Stomach (tissue), 9 donors: ENCODE measurements around the gene CNTNAP4. TPM values are rescaled to one million over a fixed set of nuclear protein-coding genes. Genes with fewer than 3 reads are reported as not detected.

Experiments
- DNase-seq, 2 donors: peaks; one replicate each; pipeline versions ENCODE4 v3.0.0 to v3.0.0-alpha.2; 2013 to 2019
- H3K27ac ChIP-seq, 5 donors: fragments of 200-600 bp in 4 of 5; sonication (generic) in 4 of 5; one replicate each; pipeline ENCODE4 v1.5.1; 2013 to 2019; ENCODE audit warnings: mild to moderate bottlenecking in 1 of 5, moderate library complexity in 1 of 5
- H3K27me3 ChIP-seq, 3 donors: fragments of 200-600 bp; sonication (generic); one replicate each; pipeline ENCODE4 v1.5.1; 2017 to 2019; ENCODE audit warnings: mixed run types in 1 of 3
- H3K36me3 ChIP-seq, 4 donors: fragments of 200-600 bp; sonication (generic); 1 replicate in 3 of 4; 2 replicates in 1 of 4; pipeline ENCODE4 v1.5.1; 2016 to 2019
- H3K4me1 ChIP-seq, 4 donors: fragments of 200-600 bp; sonication (generic); one replicate each; pipeline ENCODE4 v1.5.1; 2016 to 2019
- H3K4me3 ChIP-seq, 4 donors: fragments of 200-600 bp; sonication (generic) in 3 of 4; one replicate each; pipeline ENCODE4 v1.5.1; 2016 to 2019; ENCODE audit warnings: mild to moderate bottlenecking in 1 of 4
- H3K9me3 ChIP-seq, 4 donors: fragments of 200-600 bp; sonication (generic); one replicate each; pipeline ENCODE4 v1.5.1; 2016 to 2019
- CTCF ChIP-seq, 7 experiments: fragments of 450-650 bp in 4 of 7; fragments of 200-600 bp in 3 of 7; sonication (generic) in 3 of 7; IDR thresholded peaks; one replicate each; pipeline ENCODE4 v1.5.1; 2016 to 2019; ENCODE audit warnings: antibody characterized with exemption in 7 of 7, control low read depth in 2 of 7, mild to moderate bottlenecking in 1 of 7
- EP300 ChIP-seq: sonication (generic); formaldehyde crosslinking; IDR thresholded peaks from one replicate; pipeline ENCODE4 v1.6.1; 2017; ENCODE audit warnings: antibody characterized with exemption
- POLR2A ChIP-seq, 4 donors: fragments of 450-650 bp; IDR thresholded peaks; one replicate each; pipeline ENCODE4 v1.6.1; 2016; ENCODE audit warnings: antibody characterized with exemption in 4 of 4, control low read depth in 2 of 4, mild to moderate bottlenecking in 1 of 4, moderate library complexity in 1 of 4
- POLR2AphosphoS5 ChIP-seq, 3 donors: sonication (generic); formaldehyde crosslinking; IDR thresholded peaks; one replicate each; pipeline ENCODE4 v1.6.1; 2016; ENCODE audit warnings: antibody characterized with exemption in 3 of 3
- WGBS, 5 donors: extraction: QIAGEN DNeasy Blood & Tissue Kit in 3 of 5; methylation state at CpG; one replicate each; pipeline versions ENCODE4 v1.1.5 to v1.1.7; 2013 to 2018; 5-methylcytosine and 5-hydroxymethylcytosine counted together
- intact Hi-C: fragments of 100-400 bp; cut with DNase I; formaldehyde crosslinking; loops from one replicate; pipeline ENCODE4 v1.15.1; 2023; ENCODE audit warnings: low total_unique reads
- polyA plus RNA-seq, 3 donors: library from polyadenylated mRNA; stranded (reverse); fragments of 200-250 nt; gene quantifications; one replicate each; pipeline ENCODE4 v1.2.3, GENCODE V29; 2013
- total RNA-seq, 5 donors: library from RNA; depleted of rRNA; stranded (reverse); fragments of >200 nt; gene quantifications; one replicate each; pipeline versions ENCODE4 v1.1.0 to v1.2.3, GENCODE V29; 2014 to 2016
- donor health status: healthy with polysubstance abuse.
- donor health status: Bipolar disorder and iron deficiency.
- donor health status: healthy.

CNTNAP4 gene
- total and polyA plus RNA-seq, 8 donors: 1.3 TPM; not detected in 7

- Histone ChIP-seq H3K27ac (no peak overlapping the region), H3K4me1 (no peaks in the 10 kb centered on the region), H3K4me3 (no peak overlapping the region), H3K27me3 (no peaks in the 10 kb centered on the region), H3K36me3 (no peaks in the 10 kb centered on the region), H3K9me3 (peaks cover 0 to 4% (median 0%) of the 10 kb centered on the region in 4 donors)
- intact Hi-C loops: no loop called here
- DNase-seq: no peak
- TF ChIP-seq POLR2A (IDR thresholded peaks at IDR 0.05): no peak
- no peak for TF ChIP-seq POLR2AphosphoS5 (IDR thresholded peaks at IDR 0.05)
- TF ChIP-seq CTCF (IDR thresholded peaks at IDR 0.05): no peak
- TF ChIP-seq EP300: no peak
- 63 to 79% (median 72%) methylated on average over 4 of the region's 4 CpGs for WGBS, 5 donors
Measured at GRCh38 chr16:76303637-76304314, 26.6 kb downstream of the CNTNAP4 start.

GRCh38 chr16:76309639-76310335 lies 32.6 kb downstream of the CNTNAP4 start:
- Histone ChIP-seq H3K4me3 (no peak overlapping the region), H3K36me3 (no peaks in the 10 kb centered on the region), H3K9me3 (no peaks in the 10 kb centered on the region), H3K27me3 (no peaks in the 10 kb centered on the region), H3K27ac (no peak overlapping the region), H3K4me1 (no peaks in the 10 kb centered on the region)
- WGBS, 5 donors: 85 to 95% (median 91%) methylated on average over 14 of the region's 14 CpGs
- TF ChIP-seq CTCF (IDR thresholded peaks at IDR 0.05) (no peak), EP300 (no peak), POLR2A (IDR thresholded peaks at IDR 0.05) (no peak), POLR2AphosphoS5 (IDR thresholded peaks at IDR 0.05) (no peak)
- no peak for DNase-seq
- intact Hi-C loops: no loop called here

GRCh38 chr16:76311260-76311659 lies 34.1 kb downstream of the CNTNAP4 start:
- WGBS, 5 donors: 71 to 87% (median 76%) methylated on average over 2 of the region's 2 CpGs
- DNase-seq: no peak
- TF ChIP-seq EP300: no peak
- TF ChIP-seq POLR2AphosphoS5 (IDR thresholded peaks at IDR 0.05): no peak
- Histone ChIP-seq H3K27me3 (no peaks in the 10 kb centered on the region), H3K4me3 (no peak overlapping the region), H3K27ac (no peak overlapping the region), H3K9me3 (no peaks in the 10 kb centered on the region), H3K36me3 (no peaks in the 10 kb centered on the region), H3K4me1 (no peaks in the 10 kb centered on the region)
- intact Hi-C loops: no loop called here

- no peak for TF ChIP-seq EP300
- no peak for TF ChIP-seq CTCF (IDR thresholded peaks at IDR 0.05)
- TF ChIP-seq POLR2AphosphoS5 (IDR thresholded peaks at IDR 0.05): no peak
- no peak for TF ChIP-seq POLR2A (IDR thresholded peaks at IDR 0.05)
- Histone ChIP-seq H3K27me3 (no peaks in the 10 kb centered on the region), H3K27ac (no peak overlapping the region), H3K36me3 (no peaks in the 10 kb centered on the region), H3K4me3 (no peak overlapping the region), H3K9me3 (no peaks in the 10 kb centered on the region), H3K4me1 (no peaks in the 10 kb centered on the region)
- intact Hi-C loops: no loop called here
- DNase-seq: no peak
Measured at GRCh38 chr16:76318565-76318964, 41.4 kb downstream of the CNTNAP4 start.

GRCh38 chr16:76329106-76329505 lies 51.9 kb downstream of the CNTNAP4 start:
- Histone ChIP-seq H3K9me3 (no peaks in the 10 kb centered on the region), H3K36me3 (no peaks in the 10 kb centered on the region), H3K27ac (no peak overlapping the region), H3K4me3 (no peak overlapping the region), H3K4me1 (no peaks in the 10 kb centered on the region), H3K27me3 (no peaks in the 10 kb centered on the region)
- no peak for DNase-seq
- intact Hi-C loops: no loop called here
- TF ChIP-seq CTCF (IDR thresholded peaks at IDR 0.05) (no peak), POLR2A (IDR thresholded peaks at IDR 0.05) (no peak)
- 19 to 52% (median 40%) methylated on average over 1 of the region's 1 CpG for WGBS, 5 donors
